Stimulated activated CD4-positive, alpha-beta T cell treated with anti-CD3 and anti-CD28 coated beads, Interleukin-1b, Interleukin-23, amount 100 ng/mL, for 48 hours (primary cell): ENCODE data around the gene SGTB.
"Not testable (repeated sequence)": the region's sequence is repeated elsewhere in the genome, so short reads cannot be mapped to it uniquely, and the experiment has no call there.

Experiments
- DNase-seq: peaks from one replicate; pipeline ENCODE4 v3.0.0-alpha.2; 2020

Gene SGTB

GRCh38 chr5:65721720-65722574 lies at the start of gene SGTB, which contains the start of gene NLN:
Gene SGTB (minus strand): TSS chr5:65722109. CDS start chr5:65720807, 1,302 bp downstream.
Gene NLN (plus strand): TSS chr5:65722205. CDS start chr5:65722374, 169 bp downstream.
- peak; percentile 81 for DNase-seq

- no peak for DNase-seq
Measured at GRCh38 chr5:65771266-65771665, 49.4 kb upstream of the SGTB start.

- no peak for DNase-seq
Measured at GRCh38 chr5:65769539-65769938, 47.6 kb upstream of the SGTB start.

GRCh38 chr5:65768723-65769346 lies 46.9 kb upstream of the SGTB start:
- no peak for DNase-seq

- no peak for DNase-seq
Measured at GRCh38 chr5:65767565-65767964, 45.7 kb upstream of the SGTB start.

GRCh38 chr5:65766781-65767180 lies 44.9 kb upstream of the SGTB start:
- no peak for DNase-seq

- DNase-seq: peak; percentile 13
Measured at GRCh38 chr5:65766175-65766574, 44.3 kb upstream of the SGTB start.

GRCh38 chr5:65765582-65765981 lies 43.7 kb upstream of the SGTB start:
- DNase-seq: no peak

- no peak for DNase-seq
Measured at GRCh38 chr5:65762234-65762633, 40.3 kb upstream of the SGTB start.

GRCh38 chr5:65760504-65761275 lies 38.8 kb upstream of the SGTB start:
- peak; percentile 8 for DNase-seq

- no peak for DNase-seq
Measured at GRCh38 chr5:65758546-65759144, 36.7 kb upstream of the SGTB start.

- no peak for DNase-seq
Measured at GRCh38 chr5:65753189-65753588, 31.3 kb upstream of the SGTB start.

GRCh38 chr5:65750938-65751337 lies 29.0 kb upstream of the SGTB start:
- DNase-seq: no peak

- no peak for DNase-seq
Measured at GRCh38 chr5:65749956-65750355, 28.0 kb upstream of the SGTB start.

- no peak for DNase-seq
Measured at GRCh38 chr5:65749221-65749844, 27.4 kb upstream of the SGTB start.

- peak; percentile 28 for DNase-seq
Measured at GRCh38 chr5:65742565-65743231, 20.8 kb upstream of the SGTB start.

- no peak for DNase-seq
Measured at GRCh38 chr5:65739162-65739561, 17.3 kb upstream of the SGTB start.

GRCh38 chr5:65738305-65738704 lies 16.4 kb upstream of the SGTB start:
- DNase-seq: no peak

GRCh38 chr5:65737842-65738241 lies 15.9 kb upstream of the SGTB start:
- no peak for DNase-seq

- no peak for DNase-seq
Measured at GRCh38 chr5:65736011-65736410, 14.1 kb upstream of the SGTB start.

- no peak for DNase-seq
Measured at GRCh38 chr5:65734921-65735320, 13.0 kb upstream of the SGTB start.

GRCh38 chr5:65734196-65734775 lies 12.4 kb upstream of the SGTB start:
- not testable (repeated sequence) for DNase-seq
